NCI-H2196 (cell line): ENCODE data around the gene MYEOV.

ENCODE experiments used
- DNase-seq: peaks from one replicate; lab custom pipeline; 2025; ENCODE audit not compliant: unreplicated experiment; lab: John Stamatoyannopoulos, UW

The MYEOV gene

GRCh38 chr11:69339041-69339733 lies 45.2 kb downstream of the MYEOV start:
- no peak for DNase-seq

GRCh38 chr11:69339983-69340565 lies 46.1 kb downstream of the MYEOV start:
- no peak for DNase-seq

- DNase-seq = no peak
Measured at GRCh38 chr11:69342588-69343330, 48.8 kb downstream of the MYEOV start.

- no peak for DNase-seq
Measured at GRCh38 chr11:69343401-69344321, 49.7 kb downstream of the MYEOV start.

GRCh38 chr11:69344570-69345145 lies 50.7 kb downstream of the MYEOV start:
- DNase-seq = no peak
